Kidney glomerular epithelial cell (primary cell): ENCODE data around the gene ATXN7.
A peak's percentile ranks its signal among the peaks of the same experiment; 100 is the strongest.

Source experiments
- DNase-seq: peaks from one replicate; lab custom pipeline; 2025; lab: John Stamatoyannopoulos, UW

Gene ATXN7

DNA sequence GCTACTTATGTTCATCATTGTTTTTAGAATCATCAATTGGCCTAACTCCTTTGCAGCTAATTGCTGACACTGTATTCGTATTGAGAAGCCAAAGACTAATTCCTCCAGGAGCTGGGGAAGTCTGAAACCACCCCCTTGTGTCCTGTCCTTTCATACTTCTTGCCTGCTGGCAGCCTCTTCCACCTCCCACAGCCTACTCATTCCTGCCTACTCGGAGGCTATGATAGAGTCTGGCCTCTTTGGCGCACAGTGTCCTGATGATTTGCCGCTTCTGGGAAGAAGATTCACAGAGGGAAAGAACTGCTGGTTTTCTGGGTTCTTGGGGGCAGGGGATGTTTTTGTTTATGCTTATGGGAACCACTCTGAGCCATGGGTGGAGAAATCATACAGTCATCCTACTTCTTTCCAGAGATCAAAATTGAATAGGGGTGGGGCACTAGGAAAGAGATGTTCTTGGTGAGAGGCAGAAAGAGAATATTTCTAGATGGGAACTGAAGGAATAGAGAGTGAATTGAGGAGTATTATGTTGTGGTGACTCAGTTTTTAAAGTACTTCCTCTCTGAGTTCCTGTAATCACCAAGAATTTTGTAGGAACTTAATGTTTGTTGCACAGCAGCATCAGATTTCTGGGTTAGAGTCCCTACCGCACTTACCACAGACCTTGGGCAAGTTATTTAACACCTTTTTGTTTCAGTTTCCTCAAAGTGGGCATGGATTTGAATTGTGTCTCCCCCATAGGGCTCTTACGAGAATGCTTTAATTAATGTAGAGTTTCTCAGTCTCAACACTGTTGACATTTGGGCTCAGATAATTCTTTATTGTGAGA is 70.6 kb downstream of the ATXN7 start:
- no peak for DNase-seq

DNA sequence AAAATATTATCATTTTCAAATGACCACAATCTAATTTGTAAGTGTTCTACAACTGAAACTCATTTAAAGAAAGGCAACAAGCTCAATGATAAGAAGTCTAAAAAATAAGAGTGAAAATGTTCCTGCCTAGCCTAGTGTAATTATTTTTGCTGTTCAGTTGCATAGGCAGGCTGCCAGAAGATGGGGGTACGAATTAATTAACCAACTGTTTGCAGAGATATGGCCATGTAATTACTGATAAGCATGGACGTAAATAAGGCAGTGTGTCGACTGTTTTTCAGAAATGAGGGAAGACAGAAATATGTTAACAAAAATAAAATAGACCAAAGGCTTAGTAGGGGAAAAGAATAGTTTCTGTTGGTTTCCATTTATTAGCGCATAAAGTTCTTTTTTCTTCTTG is 73.3 kb downstream of the ATXN7 start:
- DNase-seq, result no peak

DNA sequence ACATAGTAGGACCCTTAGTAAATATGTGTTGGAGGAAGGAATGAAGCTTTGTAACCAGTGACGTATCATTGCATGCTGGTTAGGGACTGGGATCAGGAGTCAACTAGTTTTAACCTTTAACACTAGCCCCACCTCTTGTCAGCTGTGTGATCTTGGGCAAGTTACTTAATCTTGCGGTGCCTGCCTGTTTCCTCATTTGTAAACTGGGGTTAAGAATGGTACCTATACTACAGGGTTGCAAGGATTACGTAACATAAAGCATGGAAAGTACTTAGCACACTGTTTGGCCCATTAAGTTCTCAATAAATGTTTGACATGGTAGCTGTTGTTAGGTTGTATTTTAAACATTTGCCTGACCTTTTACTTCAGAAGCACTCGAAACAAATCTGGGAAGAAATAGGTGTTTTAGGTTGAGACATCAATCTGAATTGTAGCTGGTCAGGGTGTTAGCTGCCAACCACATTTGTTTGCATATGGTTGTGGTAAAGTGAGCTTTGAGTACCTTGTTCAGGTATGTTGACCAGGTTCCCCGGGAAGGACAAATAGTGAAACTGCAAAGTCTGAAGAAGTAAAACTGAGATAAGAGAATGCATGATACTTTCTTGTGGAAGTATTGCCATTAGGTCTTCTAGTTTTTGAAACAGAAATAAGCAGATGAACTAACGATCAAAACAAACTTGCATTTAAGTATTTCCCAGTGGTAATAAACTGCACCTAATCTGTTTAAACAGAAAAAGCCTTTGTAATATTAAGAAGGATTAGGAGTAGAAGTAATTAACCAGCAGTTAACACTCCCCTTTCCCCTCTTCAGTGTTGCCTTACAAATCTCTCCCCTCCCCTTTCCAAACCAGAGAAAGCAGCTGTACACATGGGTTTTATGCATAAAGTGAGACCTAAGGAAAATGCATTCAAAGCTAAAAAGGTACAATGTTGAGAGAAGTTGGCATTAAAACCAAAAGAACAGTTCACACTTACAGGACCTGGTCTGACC is 74.3 kb downstream of the ATXN7 start:
- no peak for DNase-seq

DNA sequence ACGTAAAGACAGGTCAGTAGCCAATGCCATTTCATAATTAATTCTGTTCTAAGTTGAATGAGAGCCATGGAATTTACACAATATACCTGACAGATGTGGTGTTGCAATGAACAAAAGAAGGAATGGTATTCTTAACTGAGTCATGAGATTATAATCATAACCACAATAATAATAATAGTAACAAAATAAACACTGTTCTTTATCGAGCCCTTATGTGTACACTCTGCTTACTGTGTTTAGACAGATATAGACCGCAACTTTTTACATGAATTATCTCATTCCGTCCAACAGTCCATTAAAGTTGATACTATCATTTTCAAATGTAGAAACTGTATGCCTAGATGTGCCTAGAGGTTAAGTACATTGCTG is 76.7 kb downstream of the ATXN7 start:
- DNase-seq, result no peak

DNA sequence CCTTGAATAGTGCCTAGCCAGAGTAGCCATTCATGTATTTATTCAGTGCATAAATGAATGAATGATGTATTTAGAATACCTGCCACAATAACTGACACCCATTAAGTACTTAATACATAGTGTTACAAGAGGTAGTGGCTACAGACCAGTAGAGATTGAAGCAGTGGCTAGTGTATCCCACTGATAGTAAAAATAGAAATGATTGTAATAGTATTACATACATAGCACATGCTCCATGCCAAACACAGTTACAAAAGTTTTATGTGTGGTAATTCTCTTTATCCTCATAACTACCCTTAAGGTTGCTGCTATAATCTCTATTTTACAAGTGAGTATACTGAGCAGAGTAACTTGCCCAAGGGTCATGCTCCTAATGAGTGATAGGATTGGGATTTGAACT is 78.9 kb downstream of the ATXN7 start:
- no peak for DNase-seq

DNA sequence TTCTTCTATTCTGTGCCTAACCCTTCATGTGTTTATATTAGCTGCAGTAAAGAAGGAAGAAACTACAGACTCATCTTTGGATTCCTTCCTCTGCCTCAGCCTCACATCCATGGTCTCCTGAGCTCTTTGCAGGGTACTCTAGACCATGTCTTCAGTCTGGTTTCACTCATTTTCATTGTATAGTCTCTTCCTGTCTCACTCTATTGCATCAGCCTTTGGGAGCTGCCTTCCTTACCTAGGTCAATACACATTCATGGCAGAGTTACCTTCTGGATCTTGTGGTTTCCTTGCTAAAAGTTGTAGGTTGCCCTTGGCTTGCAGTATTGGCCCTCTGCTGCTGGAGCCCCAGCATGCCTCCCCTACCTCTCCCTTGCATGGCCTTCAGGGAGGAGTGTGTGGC is 80.0 kb downstream of the ATXN7 start:
- DNase-seq, result no peak

DNA sequence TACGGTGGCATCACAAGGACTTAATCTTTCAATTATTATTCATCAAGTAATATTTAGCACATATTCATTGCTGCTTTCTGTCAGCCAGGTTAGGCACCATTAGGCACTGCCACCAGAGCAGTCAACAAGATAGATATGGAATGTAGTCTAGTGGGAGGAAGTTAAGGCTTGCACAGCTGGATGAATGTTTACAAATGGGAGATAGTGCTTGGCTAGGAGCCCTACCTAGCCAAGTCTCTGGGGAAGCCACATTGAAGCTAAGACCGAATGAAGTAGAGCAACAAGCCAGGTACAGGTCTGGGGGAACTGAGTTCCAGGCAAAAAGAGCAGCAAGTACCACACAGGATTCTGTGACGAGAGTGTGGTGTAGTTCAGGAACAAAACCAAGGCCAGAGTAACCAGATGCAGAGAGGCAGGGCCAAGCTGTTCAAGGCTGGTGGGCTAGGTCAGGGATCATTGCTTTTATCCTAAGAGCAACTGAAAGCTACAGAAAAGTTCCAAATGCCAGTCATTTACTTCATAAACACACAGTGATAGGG is 82.0 kb downstream of the ATXN7 start:
- peak; percentile 31 for DNase-seq

DNA sequence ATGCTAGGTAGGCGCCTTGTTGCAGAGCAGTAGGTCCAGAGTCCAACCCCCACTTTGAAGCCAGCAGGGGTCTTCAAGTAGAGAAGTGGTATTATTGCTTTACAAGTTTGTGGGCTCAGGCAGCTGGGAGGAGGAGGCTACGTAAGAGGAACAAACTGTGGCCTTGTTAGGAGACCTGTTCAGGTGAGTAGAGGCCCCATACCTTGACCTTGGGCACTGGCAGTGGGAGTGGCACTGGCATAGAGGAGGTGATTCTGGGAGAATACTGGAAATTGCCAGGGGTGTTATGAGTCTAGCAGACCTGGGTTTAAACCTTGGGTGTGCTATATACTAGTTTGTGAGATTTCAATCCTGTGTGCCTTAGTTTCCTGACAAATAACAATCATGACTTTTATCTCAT is 83.1 kb downstream of the ATXN7 start:
- no peak for DNase-seq

DNA sequence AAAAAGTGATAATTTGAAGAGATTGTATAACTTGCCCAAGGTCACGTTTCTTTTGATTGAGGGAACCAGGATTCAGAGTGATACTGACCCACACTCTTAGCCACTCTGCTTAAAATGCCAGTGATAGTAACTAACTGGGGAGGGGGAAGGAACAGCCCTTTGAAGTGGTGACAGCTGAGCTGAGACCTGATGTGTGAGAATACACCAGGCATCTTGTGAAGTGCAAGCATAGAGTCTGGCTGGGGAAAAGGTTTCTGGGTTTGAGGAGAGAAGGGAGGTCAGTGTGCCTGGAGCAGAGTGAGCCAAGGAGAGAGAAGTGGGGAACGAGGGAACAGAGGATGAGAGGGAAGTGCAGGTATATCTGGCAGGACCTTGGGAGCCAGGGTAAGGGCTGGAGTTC is 83.9 kb downstream of the ATXN7 start:
- no peak for DNase-seq

DNA sequence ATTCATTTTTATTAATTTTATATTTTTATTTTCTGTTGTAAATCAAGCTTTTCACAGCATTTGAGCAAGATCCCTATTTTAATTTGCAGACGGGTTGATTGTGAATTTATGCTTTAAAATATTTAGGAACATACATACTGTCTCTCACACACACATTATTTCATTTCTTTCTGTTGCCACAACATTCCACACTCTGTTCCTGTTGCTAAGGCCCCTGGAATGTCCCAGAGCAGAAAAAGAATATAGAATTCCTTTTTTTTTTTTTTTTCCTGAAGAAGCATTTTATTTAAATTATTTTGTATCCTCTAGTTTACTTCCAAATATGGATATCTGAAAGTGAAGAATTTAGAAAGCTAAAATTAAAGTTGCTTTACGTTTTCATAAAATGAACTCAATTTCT is 85.3 kb downstream of the ATXN7 start:
- peak; percentile 6 for DNase-seq

DNA sequence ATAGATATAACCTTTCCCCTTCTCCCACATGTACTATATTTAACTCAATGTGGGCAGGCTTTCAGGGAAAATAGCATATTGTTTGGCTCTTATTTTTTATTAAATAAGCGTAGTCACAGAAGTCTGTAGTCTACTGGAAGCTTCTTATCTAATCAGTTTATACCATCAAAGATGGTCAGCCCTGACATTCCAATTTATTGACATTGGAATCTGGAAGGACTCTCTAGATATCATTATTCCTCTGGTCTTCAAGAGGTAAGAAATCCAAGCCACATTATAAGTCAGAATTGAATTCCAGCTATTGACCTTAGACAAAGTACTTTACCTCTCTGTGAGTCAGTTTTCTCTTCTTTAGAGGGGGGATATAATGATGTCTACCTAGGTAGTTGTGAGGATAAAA is 87.0 kb downstream of the ATXN7 start:
- DNase-seq, result no peak

DNA sequence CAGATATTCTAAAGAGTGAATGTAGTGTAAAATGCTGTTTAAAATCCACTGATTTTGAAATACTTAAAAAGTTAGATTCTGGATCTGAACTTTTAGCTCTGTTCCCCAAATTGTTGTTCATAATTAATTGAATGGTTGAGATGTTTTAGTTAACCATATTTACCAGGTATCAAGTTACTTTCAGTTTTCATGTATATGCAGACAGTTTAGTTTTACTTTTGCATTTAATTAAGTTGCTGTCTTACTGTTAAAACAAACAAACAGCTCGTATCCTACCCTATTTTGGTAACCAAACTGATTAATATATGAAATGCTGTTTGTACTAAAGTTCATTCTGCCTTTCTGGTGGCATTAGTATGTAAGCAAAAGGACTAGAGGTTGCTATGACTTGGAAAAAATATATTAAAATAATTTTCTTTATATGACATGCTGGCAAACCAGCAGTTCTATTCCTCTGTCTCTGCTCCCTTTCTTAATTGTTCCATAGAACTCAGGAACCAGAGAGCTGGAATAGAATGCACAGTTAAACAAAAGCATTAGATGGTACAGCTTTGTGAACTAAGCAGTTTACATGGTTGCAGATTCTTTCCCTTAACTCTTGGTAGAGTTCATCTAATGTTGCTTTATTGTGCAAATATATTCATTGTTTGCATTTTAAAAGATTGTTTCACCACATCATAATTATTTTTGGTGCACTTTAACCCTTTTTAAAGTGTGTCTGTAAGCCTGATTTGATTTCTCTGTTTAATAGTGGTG is 88.0 kb downstream of the ATXN7 start:
- DNase-seq, result no peak

DNA sequence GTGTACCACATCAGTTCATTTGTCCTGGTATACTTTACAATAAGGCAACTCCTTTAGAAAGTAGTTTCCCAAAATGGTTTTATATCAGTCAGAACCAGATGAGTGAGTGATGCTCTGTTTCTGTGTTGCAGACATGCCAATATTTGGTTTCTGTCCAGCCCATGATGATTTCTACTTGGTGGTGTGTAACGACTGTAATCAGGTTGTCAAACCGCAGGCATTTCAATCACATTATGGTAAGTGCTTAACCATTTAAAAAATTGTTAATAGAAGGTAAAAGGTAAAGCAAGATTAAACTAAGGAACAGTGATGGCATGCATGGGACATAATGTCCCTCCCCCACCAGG is 88.6 kb downstream of the ATXN7 start:
- DNase-seq, result no peak

DNA sequence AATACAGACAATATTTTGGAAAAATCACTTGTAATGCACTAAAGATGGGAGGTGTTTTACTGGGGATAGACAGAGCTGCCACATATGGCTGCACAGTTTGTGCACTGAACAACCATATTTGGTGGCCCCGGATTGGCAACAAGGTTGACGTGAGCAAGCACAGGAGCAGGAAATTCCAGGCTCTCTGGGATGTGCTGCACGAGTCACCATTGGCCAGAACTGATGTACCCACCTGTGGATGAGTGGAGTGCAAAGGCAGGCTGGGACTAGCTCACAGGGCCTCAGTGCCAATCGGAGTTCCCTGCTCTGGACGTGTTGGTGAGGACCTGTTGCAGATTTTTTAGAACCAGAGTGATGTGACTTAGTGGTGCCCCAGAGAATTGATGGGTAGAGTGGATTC is 90.5 kb downstream of the ATXN7 start:
- no peak for DNase-seq

DNA sequence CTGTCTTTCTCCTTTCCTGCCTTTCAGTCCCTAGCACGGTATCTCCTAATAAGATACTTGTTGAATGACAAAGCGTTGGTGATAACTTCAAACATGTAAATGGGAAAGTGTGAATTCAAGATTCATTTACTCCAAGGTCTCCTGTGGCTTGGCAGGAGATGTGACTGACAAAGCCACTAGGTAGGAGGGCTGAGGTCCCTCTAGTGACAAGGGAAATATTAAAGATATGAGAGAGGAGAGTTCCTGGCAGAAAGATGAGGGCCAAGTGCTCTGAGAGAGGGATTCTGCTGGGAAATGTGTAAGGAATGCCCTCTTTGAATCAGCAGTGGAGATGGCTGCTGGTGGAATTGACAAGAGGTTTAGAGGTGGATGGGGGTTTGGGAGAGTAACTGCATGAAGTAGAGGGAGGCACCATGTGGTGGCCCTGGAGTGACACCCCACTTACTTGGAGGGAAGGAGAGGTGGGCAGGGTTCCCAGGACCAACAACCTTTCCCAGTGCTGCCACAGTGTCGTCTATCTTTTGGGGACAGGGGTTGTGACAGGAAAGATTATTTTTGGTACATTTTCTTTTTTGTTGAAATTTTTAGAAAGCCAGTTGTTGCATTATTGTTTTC is 91.5 kb downstream of the ATXN7 start:
- no peak for DNase-seq

DNA sequence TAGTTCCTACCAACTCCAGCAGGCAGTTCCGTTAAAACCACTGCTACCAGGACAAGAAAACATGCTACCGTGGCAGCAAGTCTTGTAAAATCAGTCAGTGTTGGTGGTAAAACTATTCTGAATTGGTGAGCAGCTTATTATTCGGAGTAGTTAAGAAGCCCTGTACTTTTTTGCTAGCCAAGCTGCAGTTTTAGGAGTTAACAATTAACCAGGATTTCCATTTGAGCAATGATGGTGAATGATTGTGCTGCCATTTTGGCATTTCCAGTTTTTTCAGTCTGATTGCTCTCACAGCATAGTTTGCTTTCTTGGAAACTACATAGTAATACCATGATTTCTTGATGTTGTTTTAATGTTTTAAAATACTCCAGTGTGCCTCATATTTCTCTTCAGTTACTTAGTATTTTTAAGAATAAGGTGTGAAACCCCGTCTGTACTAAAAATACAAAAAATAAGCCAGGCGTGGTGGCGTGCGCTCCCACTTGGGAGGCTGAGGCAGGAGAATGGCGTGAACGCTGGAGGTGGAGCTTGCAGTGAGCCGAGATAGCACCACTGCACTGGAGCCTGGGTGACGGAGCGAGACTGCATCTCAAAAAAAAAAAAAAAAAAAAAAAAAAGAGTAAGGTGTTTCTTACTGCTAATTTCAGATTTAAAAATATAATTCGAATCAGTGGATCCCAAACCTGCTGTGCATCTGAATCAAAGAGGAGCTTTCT is 92.3 kb downstream of the ATXN7 start:
- peak; percentile 6 for DNase-seq

DNA sequence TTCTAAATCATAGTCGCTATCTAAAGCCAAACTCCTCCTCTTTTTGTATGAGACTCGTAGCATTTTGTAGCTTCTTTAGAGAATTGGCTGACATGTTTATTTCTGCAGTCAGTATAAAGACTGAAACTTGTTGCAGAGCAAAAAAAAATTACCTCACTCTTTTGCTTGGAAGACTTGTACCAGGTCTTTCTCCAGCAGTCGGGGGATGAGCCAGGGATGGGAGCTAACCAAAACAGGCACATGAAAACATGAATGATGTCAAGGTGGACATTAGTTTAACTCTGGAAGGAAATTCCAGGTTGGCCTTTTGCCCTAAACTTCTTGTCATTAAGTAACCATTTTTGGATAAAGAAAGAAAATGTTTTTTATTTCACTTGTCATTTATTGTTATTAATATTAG is 95.5 kb downstream of the ATXN7 start:
- no peak for DNase-seq

DNA sequence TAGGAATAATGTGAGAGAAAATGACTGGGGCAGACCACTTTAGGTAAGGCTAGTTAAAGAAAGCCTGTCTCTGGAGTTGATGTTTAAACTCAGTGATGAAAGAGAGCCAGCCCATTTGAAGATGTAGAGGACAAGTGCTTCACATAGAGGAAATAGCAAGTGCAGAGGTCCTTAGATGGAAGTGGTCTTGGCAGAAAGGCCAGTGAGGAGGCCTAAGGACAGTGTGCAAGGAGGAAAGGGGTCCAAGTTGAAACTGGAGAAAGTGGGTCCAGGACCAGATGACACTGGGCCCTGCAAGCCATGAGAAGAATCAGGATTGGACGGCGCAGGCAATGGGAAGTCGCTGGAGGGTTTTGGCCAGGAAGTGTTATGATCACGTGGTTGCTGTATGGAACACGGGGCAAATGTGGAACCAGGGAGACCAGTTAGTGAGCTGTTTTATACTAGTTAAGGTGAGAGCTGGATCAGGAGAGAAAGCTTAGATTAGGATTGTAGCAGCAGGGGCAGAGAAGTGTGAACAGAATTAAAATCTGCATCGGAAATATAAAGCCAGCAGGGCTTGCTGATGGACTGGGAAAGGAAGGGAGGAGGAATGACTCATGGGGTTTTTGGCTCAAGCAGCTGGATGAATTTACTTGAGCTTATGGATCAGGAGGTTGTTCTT is 96.5 kb downstream of the ATXN7 start:
- peak; percentile 22 for DNase-seq

DNA sequence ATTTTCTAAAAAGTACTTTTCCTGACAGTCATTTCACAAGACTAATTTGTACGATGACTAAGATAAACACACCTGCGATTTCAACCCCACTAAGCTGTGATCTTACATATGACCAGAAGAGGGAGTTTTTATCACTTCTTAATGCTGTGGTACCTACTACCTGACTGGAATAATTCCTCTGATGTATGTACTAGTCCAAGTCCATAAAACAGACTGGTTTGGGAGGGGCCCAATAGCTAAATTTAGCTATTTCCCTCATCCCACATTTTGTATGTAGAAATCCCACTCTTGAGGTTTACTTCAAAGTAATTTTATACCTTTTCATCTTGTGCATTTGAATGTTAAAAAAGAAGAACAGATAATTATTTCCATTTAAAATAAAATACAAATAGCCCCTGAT is 98.2 kb downstream of the ATXN7 start:
- peak; percentile 35 for DNase-seq

DNA sequence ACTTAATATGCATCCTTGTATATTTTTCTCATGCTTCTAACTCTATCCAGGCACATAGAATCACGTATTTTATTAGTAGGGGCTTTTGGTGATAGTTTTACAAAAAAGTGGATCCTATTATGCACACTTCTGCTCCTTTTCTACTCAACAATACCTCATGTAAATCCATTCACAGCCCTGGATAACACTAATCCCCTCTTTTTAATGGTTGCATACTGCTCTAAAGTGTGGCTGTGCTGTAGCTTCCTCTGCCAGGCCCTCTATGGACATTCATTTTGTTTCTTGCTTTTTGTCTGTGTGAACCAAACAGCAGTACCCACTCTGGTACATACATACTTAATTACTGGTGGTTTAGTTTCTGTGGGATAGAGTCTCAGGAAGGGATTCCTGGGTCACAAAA is 99.8 kb downstream of the ATXN7 start:
- no peak for DNase-seq
